ENCODE data around the gene NEK1. TPM values are rescaled to one million over a fixed set of nuclear protein-coding genes. Genes with fewer than 3 reads are reported as not detected.
"Not testable (repeated sequence)": the region's sequence is repeated elsewhere in the genome, so short reads cannot be mapped to it uniquely, and the experiment has no call there.

Gene NEK1
- polyA plus RNA-seq, 1 experiment: 2.3 TPM

DNA sequence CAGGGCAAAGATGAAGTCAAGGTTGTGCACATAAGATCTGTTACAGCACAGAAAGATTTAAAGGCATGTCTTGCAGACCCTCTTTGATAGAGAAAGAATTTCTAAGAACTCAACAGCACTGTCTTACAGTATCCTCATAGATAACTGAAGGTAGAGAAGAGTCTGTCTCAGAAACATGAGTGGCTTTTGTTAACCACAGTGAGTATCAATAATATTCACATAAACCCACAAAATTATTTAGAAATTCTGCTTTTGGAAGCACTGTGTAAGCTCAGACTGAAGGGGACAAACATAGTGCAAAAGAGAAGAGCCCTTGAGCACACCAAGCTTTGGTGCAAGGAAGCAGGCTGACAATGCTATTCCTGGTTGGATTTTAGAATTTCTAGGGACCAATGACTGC is 175.6 kb downstream of the NEK1 start:
- Histone ChIP-seq H3K36me3 (ENCODE audit: control insufficient read depth, insufficient read depth, low read length) (no peaks in the 10 kb centered on the region), H3K27me3 (ENCODE audit: control insufficient read depth, insufficient read depth, low read length) (no peaks in the 10 kb centered on the region), H3K4me3 (ENCODE audit: low read depth, low read length) (no peak overlapping the region)
- ChIA-PET POLR2A (no interaction called here), CTCF (interaction anchor here (0.9 kb wide), 1 partner anchor 411 kb away, joined by 3 read pairs; no protein-coding TSS in a partner anchor)
- TF ChIP-seq, protein P1, sequence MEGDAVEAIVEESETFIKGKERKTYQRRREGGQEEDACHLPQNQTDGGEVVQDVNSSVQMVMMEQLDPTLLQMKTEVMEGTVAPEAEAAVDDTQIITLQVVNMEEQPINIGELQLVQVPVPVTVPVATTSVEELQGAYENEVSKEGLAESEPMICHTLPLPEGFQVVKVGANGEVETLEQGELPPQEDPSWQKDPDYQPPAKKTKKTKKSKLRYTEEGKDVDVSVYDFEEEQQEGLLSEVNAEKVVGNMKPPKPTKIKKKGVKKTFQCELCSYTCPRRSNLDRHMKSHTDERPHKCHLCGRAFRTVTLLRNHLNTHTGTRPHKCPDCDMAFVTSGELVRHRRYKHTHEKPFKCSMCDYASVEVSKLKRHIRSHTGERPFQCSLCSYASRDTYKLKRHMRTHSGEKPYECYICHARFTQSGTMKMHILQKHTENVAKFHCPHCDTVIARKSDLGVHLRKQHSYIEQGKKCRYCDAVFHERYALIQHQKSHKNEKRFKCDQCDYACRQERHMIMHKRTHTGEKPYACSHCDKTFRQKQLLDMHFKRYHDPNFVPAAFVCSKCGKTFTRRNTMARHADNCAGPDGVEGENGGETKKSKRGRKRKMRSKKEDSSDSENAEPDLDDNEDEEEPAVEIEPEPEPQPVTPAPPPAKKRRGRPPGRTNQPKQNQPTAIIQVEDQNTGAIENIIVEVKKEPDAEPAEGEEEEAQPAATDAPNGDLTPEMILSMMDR (IDR thresholded peaks at IDR 0.05; ENCODE audit: insufficient read depth, low read depth, low read length): no peak
- DNase-seq (ENCODE audit: low read depth): no peak

DNA sequence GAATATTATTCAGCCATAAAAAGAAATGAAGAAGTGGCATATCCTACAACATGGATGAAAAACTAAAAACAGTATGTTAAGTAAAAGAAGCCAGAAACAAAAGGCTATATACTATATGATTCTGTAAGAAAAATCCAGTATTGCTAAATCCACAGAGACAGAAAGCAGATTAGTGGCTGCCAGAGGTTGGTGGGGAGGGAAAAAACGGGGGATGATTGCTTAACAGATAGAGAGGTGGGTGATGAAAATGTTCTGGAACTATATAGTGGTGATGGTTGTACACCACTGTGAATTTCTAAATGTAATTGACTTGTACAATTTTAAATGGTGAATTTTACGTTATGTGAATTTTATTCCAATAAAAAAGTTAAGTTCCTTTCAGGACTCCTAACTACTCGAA is 184.0 kb downstream of the NEK1 start:
- ChIA-PET CTCF (no interaction called here), POLR2A (no interaction called here)
- Histone ChIP-seq H3K4me3 (ENCODE audit: low read depth, low read length) (no peak overlapping the region), H3K27me3 (ENCODE audit: control insufficient read depth, insufficient read depth, low read length) (no peaks in the 10 kb centered on the region), H3K36me3 (ENCODE audit: control insufficient read depth, insufficient read depth, low read length) (no peaks in the 10 kb centered on the region)
- DNase-seq (ENCODE audit: low read depth): no peak
- TF ChIP-seq, protein P1 (IDR thresholded peaks at IDR 0.05; ENCODE audit: insufficient read depth, low read depth, low read length): no peak

DNA sequence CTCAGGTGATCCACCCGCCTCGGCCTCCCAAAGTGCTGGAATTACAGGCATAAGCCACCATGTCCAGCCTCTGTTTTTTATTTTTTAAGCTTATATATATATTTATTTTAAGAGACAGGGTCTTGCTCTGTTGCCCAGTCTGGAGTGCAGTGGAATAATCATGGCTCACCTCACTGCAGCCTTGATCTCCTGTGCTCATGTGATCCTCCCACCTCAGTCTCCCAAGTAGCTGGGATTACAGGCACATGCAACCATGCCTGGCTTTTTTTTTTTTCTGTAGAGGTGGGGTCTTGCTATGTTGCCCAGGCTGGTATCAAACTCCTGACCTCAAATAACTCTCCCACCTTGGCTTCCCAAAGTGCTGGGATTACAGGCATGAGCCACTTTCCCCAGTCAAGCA is 184.7 kb downstream of the NEK1 start:
- H3K4me3 ChIP-seq (ENCODE audit: low read depth, low read length); H3K27me3 ChIP-seq (ENCODE audit: control insufficient read depth, insufficient read depth, low read length); H3K36me3 ChIP-seq (ENCODE audit: control insufficient read depth, insufficient read depth, low read length); DNase-seq (ENCODE audit: low read depth); POLR2A ChIA-PET; CTCF ChIA-PET: not testable (repeated sequence)

DNA sequence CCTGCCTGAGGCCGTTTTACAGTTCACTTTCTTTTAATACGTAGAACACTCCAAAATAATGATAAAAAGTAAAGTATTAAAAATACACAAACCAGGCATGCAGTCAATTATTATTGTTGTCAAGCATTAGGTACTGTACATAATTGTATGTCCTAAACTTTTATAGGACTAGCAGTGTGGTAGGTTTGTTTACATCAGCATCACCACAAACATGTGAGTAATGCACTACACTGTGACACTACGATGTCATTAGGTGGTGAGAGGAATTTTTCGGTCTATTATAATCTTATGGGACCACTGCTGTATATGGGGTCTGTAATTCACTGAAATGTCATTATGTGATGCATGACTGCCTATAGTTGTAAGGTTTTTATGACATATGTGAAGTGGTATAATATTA is 192.1 kb downstream of the NEK1 start:
- no peak for DNase-seq (ENCODE audit: low read depth)
- ChIA-PET CTCF (no interaction called here), POLR2A (no interaction called here)
- H3K27me3 ChIP-seq (ENCODE audit: control insufficient read depth, insufficient read depth, low read length): no peaks in the 10 kb centered on the region
- TF ChIP-seq, protein P1 (IDR thresholded peaks at IDR 0.05; ENCODE audit: insufficient read depth, low read depth, low read length): no peak
- H3K4me3 ChIP-seq (ENCODE audit: low read depth, low read length): no peak overlapping the region
- H3K36me3 ChIP-seq (ENCODE audit: control insufficient read depth, insufficient read depth, low read length): no peaks in the 10 kb centered on the region

DNA sequence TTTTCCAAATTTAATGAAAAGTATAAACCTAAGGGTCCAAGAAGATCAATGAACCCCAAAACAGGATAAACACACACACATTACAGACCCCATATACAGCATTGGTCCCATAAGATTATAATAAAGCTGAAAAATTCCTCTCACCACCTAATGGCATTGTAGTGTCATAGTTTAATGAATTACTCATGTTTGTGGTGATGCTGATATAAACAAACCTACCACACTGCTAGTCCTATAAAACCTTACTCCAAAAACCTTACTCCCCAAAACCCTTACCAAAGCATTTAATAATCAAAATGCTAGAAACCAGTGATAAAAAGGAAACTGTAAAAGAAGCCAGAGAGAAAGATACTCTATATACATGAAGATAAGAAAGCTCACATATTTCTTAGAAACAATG is 193.5 kb downstream of the NEK1 start:
- Histone ChIP-seq H3K36me3 (ENCODE audit: control insufficient read depth, insufficient read depth, low read length) (no peaks in the 10 kb centered on the region), H3K4me3 (ENCODE audit: low read depth, low read length) (no peak overlapping the region), H3K27me3 (ENCODE audit: control insufficient read depth, insufficient read depth, low read length) (no peaks in the 10 kb centered on the region)
- POLR2A ChIA-PET: no interaction called here
- TF ChIP-seq, protein P1 (IDR thresholded peaks at IDR 0.05; ENCODE audit: insufficient read depth, low read depth, low read length): no peak
- CTCF ChIA-PET: no interaction called here
- no peak for DNase-seq (ENCODE audit: low read depth)

DNA sequence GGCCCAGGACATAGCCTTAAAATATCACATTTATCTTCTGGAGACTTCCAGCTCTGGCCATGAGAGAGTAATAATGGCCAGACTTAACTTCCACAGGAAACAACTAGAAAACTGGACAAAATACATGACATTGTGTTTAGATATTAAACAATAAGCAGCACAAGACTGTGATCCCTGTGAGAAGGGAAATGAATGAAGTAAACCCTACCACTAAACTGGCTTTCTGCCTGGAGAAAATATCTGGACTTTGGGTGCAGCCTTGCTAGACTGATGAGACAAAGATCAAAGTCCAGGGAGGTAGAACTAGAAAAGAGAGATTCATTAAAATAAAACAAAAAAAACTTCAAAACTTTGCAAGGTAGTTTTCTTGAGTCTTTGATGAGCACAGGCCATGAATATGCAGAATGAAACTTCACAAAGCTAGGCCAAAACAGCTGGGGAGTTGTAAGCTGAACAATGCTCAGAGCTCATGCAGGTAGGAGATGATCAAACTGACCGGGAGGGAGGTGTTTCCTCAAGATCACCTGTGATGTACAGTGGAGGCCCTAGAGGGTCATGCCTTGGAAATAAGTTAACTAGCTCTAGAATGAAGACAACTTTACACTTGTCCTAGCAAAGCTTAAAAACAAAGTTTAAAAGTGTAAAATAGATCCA is 194.6 kb downstream of the NEK1 start:
- Histone ChIP-seq H3K4me3 (ENCODE audit: low read depth, low read length) (no peak overlapping the region), H3K36me3 (ENCODE audit: control insufficient read depth, insufficient read depth, low read length) (no peaks in the 10 kb centered on the region), H3K27me3 (ENCODE audit: control insufficient read depth, insufficient read depth, low read length) (no peaks in the 10 kb centered on the region)
- no peak for DNase-seq (ENCODE audit: low read depth)
- ChIA-PET CTCF (no interaction called here), POLR2A (no interaction called here)
- TF ChIP-seq, protein P1 (IDR thresholded peaks at IDR 0.05; ENCODE audit: insufficient read depth, low read depth, low read length): no peak
